NB4 (cell line): ENCODE data around the gene EXOC6.

Experiments used
- CTCF ChIP-seq: IDR thresholded peaks from one replicate; pipeline ENCODE4 v1.5.1; 2012; ENCODE audit warnings: low read depth, low read length
- MAX ChIP-seq: IDR thresholded peaks from 2 replicates; pipeline ENCODE4 v1.6.1; 2011; ENCODE audit warnings: low read depth, low read length

- TF ChIP-seq CTCF (no peak), MAX (no peak)
These were observed 119.3 kb downstream of the EXOC6 start for GRCh38 chr10:92967641-92968040.
